Endothelial cell of umbilical vein (primary cell): ENCODE results near the gene MYOG. TPM values are rescaled to one million over a fixed set of nuclear protein-coding genes. Genes with fewer than 3 reads are reported as not detected.

Experiments used
- BruUV-seq: library from RNA; stranded (reverse); fragments of 400-500 nt; replicated peaks from 2 replicates; lab custom pipeline; 2021; lab: Mats Ljungman, UMichigan
- CTCF ChIA-PET: fragments of 300-600, 350-600 bp; sonication (Branson Sonifier 250); formaldehyde crosslinking; loops from one replicate; lab custom pipeline; 2021; ENCODE audit warnings: antibody characterized with exemption, inconsistent platforms; lab: Charles Lee
- POLR2A ChIA-PET: fragments of 300-600, 350-600 bp; sonication (Branson Sonifier 250); formaldehyde crosslinking; loops from one replicate; lab custom pipeline; 2021; ENCODE audit warnings: antibody characterized with exemption, inconsistent platforms; lab: Charles Lee
- DNase-seq: peaks from one replicate; pipeline ENCODE4 v3.0.0-alpha.2; 2011; ENCODE audit warnings: low read depth, low spot score
- FAIRE-seq: peaks from 2 replicates; lab custom pipeline; 2011; peaks lifted over from hg19 to GRCh38; lab: Jason Lieb, UNC
- H2AFZ ChIP-seq: 2 replicates; pipeline ENCODE4 v1.6.0; 2012; ENCODE audit warnings: low read depth, low read length, control low read depth, inconsistent platforms
- H3K27ac ChIP-seq: 2 replicates; pipeline ENCODE4 v1.5.1; 2011; ENCODE audit warnings: low read depth, mild to moderate bottlenecking, control low read depth, low read length, moderate library complexity; ENCODE audit not compliant: insufficient read depth
- H3K27me3 ChIP-seq, 2 experiments: 2 replicates each; pipeline versions ENCODE4 v1.6.0 to v1.6.1; 2011; ENCODE audit warnings: low read length in 2 of 2, mixed read lengths in 1 of 2; ENCODE audit not compliant: control insufficient read depth in 2 of 2, insufficient read depth in 2 of 2
- H3K36me3 ChIP-seq, 2 experiments: 2 replicates in 1 of 2; 3 replicates in 1 of 2; pipeline ENCODE4 v1.5.1; 2011; ENCODE audit warnings: low read length in 2 of 2, mild to moderate bottlenecking in 1 of 2, moderate library complexity in 1 of 2; ENCODE audit not compliant: control insufficient read depth in 2 of 2, insufficient read depth in 2 of 2; ENCODE audit errors: extremely low read depth in 1 of 2
- H3K4me1 ChIP-seq: 3 replicates; pipeline ENCODE4 v1.5.1; 2011; ENCODE audit warnings: mild to moderate bottlenecking, low read length; ENCODE audit not compliant: control insufficient read depth, insufficient read depth; ENCODE audit errors: extremely low read depth
- H3K4me2 ChIP-seq: 2 replicates; pipeline ENCODE4 v1.6.1; 2011; ENCODE audit warnings: low read length, control low read depth, mixed read lengths; ENCODE audit not compliant: insufficient read depth
- H3K4me3 ChIP-seq, 3 experiments: fragments of 200-600 bp in 1 of 3; sonication (generic), shearing (Covaris generic) in 1 of 3; replicated peaks in 1 of 3; 2 replicates each; pipeline ENCODE4 v1.5.1; 2011 to 2016; ENCODE audit warnings: control low read depth in 3 of 3, low read length in 3 of 3, mild to moderate bottlenecking in 2 of 3, inconsistent platforms in 1 of 3, low read depth in 1 of 3, moderate library complexity in 1 of 3; ENCODE audit not compliant: insufficient read depth in 1 of 3
- H3K79me2 ChIP-seq: 2 replicates; pipeline ENCODE4 v1.6.0; 2012; ENCODE audit warnings: low read length, inconsistent platforms; ENCODE audit not compliant: control insufficient read depth, insufficient read depth
- H3K9ac ChIP-seq: replicated peaks from 2 replicates; pipeline ENCODE3; 2011; ENCODE audit warnings: low read length, control low read depth; ENCODE audit not compliant: insufficient read depth; ENCODE audit errors: extremely low read depth
- H3K9me1 ChIP-seq: replicated peaks from 3 replicates; pipeline ENCODE4 v1.6.0; 2011; ENCODE audit warnings: mild to moderate bottlenecking, low read length; ENCODE audit not compliant: control insufficient read depth, insufficient read depth; ENCODE audit errors: extremely low read depth
- H3K9me3 ChIP-seq: replicated peaks from 2 replicates; pipeline ENCODE4 v1.5.1; 2012; ENCODE audit warnings: low read length, inconsistent platforms; ENCODE audit not compliant: control insufficient read depth, insufficient read depth
- H4K20me1 ChIP-seq: replicated peaks from 2 replicates; pipeline ENCODE3; 2011; ENCODE audit warnings: mild to moderate bottlenecking, low read length; ENCODE audit not compliant: control insufficient read depth, insufficient read depth; ENCODE audit errors: extremely low read depth
- EZH2 ChIP-seq: IDR thresholded peaks from 2 replicates; pipeline ENCODE4 v1.6.1; 2012; ENCODE audit warnings: borderline replicate concordance, low read depth, mild to moderate bottlenecking, moderate library complexity, low read length, inconsistent platforms; ENCODE audit not compliant: severe bottlenecking
- FOS ChIP-seq: IDR thresholded peaks from 2 replicates; pipeline ENCODE4 v1.6.1; 2011; ENCODE audit warnings: mild to moderate bottlenecking, low read length, moderate library complexity, borderline replicate concordance; ENCODE audit not compliant: insufficient read depth
- GATA2 ChIP-seq: IDR thresholded peaks from 2 replicates; pipeline ENCODE4 v1.7.0; 2011; ENCODE audit warnings: low read depth, mild to moderate bottlenecking, moderate library complexity, mixed read lengths, low read length; ENCODE audit not compliant: insufficient read length, insufficient read depth
- JUN ChIP-seq: IDR thresholded peaks from 2 replicates; pipeline ENCODE4 v1.6.1; 2011; ENCODE audit warnings: borderline replicate concordance, low read depth; ENCODE audit not compliant: insufficient read length, insufficient read depth
- MYC ChIP-seq: IDR thresholded peaks from one replicate; pipeline ENCODE4 v1.6.1; 2011; ENCODE audit warnings: mild to moderate bottlenecking, low read depth, low read length
- POLR2A ChIP-seq: IDR thresholded peaks from 2 replicates; pipeline ENCODE4 v1.6.1; 2012; ENCODE audit warnings: low read depth, mild to moderate bottlenecking, control low read depth, low read length
- POLR2AphosphoS5 ChIP-seq: IDR thresholded peaks from 2 replicates; pipeline ENCODE4 v1.6.1; 2012; ENCODE audit warnings: low read depth, mild to moderate bottlenecking, control low read depth, low read length, moderate library complexity; ENCODE audit not compliant: insufficient read depth
- dilution Hi-C: fragments of 300-500 bp; cut with MboI; formaldehyde crosslinking; loops from one replicate; pipeline ENCODE4 v1.15.0; 2019; ENCODE audit warnings: low sequenced_read_pairs; ENCODE audit not compliant: extremely low pct_ligation_motif_present
- intact Hi-C: fragments of 100-400 bp; cut with micrococcal nuclease; formaldehyde crosslinking; loops from one replicate; pipeline ENCODE4 v1.10.0; 2022
- polyA plus RNA-seq, 4 experiments: library from polyadenylated mRNA; depleted of rRNA in 3 of 4; stranded (reverse) in 3 of 4; unstranded in 1 of 4; fragments of >200 nt; gene quantifications; 2 replicates each; pipeline versions ENCODE4 v1.2.1 to v1.2.3, GENCODE V29; 2011 to 2012; ENCODE audit warnings: missing spikeins in 1 of 4
- total RNA-seq: library from RNA; stranded (reverse); gene quantifications from 2 replicates; pipeline ENCODE4 v1.2.3, GENCODE V29; 2021
- TF ChIP-seq, protein P1 (sequence below), 2 donors: IDR thresholded peaks; 1 replicate in 1 of 2; 2 replicates in 1 of 2; pipeline ENCODE4 v1.5.1; 2011; ENCODE audit warnings: low read length in 2 of 2, mild to moderate bottlenecking in 2 of 2, moderate library complexity in 2 of 2, control low read depth in 1 of 2, inconsistent platforms in 1 of 2, low read depth in 1 of 2; ENCODE audit not compliant: insufficient read depth in 1 of 2; ENCODE audit errors: extremely low read depth in 1 of 2
- TF ChIP-seq, protein P2 (sequence below): IDR thresholded peaks from 2 replicates; pipeline ENCODE4 v1.6.1; 2011; ENCODE audit not compliant: insufficient read depth, insufficient read length

MYOG gene
- total and polyA plus RNA-seq, 2 donors (not counting 3 experiments of a cell fraction or from before 2014, with no cell fraction given) = not detected

DNA sequence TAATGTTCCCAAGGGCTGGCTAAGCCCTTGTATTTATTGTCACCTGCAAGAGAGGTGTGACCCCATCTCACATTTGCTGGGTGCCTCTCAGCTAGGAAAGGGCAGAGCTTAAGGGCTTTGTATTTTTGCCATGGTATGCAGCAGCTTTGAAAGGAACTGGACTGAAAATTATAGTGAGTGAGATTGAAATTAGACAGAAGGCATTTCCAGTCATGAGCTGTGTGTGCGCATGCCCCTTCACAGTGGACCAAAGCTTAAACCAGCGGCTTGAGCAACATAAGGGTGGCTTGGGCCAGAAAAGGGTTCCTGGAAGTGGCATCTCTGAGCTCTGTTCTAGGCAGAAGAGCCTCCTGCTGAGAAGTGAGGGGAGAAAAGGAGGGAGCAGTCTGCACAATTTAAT is 19.8 kb downstream of the MYOG start:
- H3K4me3 ChIP-seq = no peak overlapping the region
- H2AFZ ChIP-seq = no peak overlapping the region
- no peak overlapping the region for H3K4me2 ChIP-seq
- no peaks in the 10 kb centered on the region for H3K9me3 ChIP-seq
- H3K9me1 ChIP-seq = no peaks in the 10 kb centered on the region
- H4K20me1 ChIP-seq = no peaks in the 10 kb centered on the region
- no peaks in the 10 kb centered on the region for H3K79me2 ChIP-seq
- DNase-seq (no peak), FAIRE-seq (no peak)
- no peaks in the 10 kb centered on the region for H3K36me3 ChIP-seq
- no peaks in the 10 kb centered on the region for H3K4me1 ChIP-seq
- no peak for TF ChIP-seq GATA2
- TF ChIP-seq, protein P1, sequence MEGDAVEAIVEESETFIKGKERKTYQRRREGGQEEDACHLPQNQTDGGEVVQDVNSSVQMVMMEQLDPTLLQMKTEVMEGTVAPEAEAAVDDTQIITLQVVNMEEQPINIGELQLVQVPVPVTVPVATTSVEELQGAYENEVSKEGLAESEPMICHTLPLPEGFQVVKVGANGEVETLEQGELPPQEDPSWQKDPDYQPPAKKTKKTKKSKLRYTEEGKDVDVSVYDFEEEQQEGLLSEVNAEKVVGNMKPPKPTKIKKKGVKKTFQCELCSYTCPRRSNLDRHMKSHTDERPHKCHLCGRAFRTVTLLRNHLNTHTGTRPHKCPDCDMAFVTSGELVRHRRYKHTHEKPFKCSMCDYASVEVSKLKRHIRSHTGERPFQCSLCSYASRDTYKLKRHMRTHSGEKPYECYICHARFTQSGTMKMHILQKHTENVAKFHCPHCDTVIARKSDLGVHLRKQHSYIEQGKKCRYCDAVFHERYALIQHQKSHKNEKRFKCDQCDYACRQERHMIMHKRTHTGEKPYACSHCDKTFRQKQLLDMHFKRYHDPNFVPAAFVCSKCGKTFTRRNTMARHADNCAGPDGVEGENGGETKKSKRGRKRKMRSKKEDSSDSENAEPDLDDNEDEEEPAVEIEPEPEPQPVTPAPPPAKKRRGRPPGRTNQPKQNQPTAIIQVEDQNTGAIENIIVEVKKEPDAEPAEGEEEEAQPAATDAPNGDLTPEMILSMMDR (IDR thresholded peaks at IDR 0.05; ENCODE audit: extremely low read depth in 1 of 2, insufficient read depth in 1 of 2, low read depth in 1 of 2, low read length in 2 of 2) = no peak
- TF ChIP-seq POLR2A = no peak
- H3K27me3 ChIP-seq = peaks cover 3 to 7% of the 10 kb centered on the region in 2 experiments
- BruUV-seq = no TSS peak
- H3K27ac ChIP-seq = no peak overlapping the region
- CTCF ChIA-PET = interaction anchor here (0.7 to 2.5 kb wide), 7 partner anchors 11 to 1742 kb away, joined by 3 to 10 read pairs (median 5); no protein-coding TSS in a partner anchor
- intact Hi-C loops = no loop called here
- dilution Hi-C loops = no loop called here
- no peak overlapping the region for H3K9ac ChIP-seq
- POLR2A ChIA-PET = no interaction called here

DNA sequence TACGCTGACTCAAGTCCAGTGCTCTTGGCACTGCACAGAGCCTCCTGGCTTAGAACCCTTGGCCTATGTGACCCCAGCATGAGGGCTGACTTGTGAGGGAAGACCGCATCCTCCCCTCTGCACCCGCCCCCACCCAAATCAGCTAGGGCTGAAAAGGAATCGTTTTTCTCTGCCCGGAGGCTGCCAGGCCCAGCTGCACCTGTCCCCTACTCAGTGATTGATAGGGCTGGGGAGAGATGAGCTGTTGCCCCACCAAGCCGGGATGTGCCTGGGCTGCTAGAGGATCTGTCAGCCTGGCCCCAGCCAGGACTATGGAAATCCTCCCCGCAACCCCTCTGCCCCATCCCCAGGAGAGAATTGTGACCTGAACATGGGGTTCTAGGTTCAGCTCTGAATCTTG is 20.6 kb downstream of the MYOG start:
- CTCF ChIA-PET = interaction anchor here (1.5 to 2.5 kb wide), 4 partner anchors 10 to 202 kb away, joined by 5 to 10 read pairs (median 6); no protein-coding TSS in a partner anchor
- FAIRE-seq (no peak), DNase-seq (no peak)
- Histone ChIP-seq H3K27me3 (peaks cover 3 to 7% of the 10 kb centered on the region in 2 experiments), H3K9me3 (no peaks in the 10 kb centered on the region), H3K9ac (no peak overlapping the region), H3K4me1 (no peaks in the 10 kb centered on the region), H3K79me2 (no peaks in the 10 kb centered on the region), H4K20me1 (no peaks in the 10 kb centered on the region), H3K9me1 (no peaks in the 10 kb centered on the region), H3K4me2 (no peak overlapping the region), H3K27ac (no peak overlapping the region), H2AFZ (no peak overlapping the region), H3K4me3 (no peak overlapping the region), H3K36me3 (no peaks in the 10 kb centered on the region)
- POLR2A ChIA-PET = no interaction called here
- TF ChIP-seq POLR2A = no peak
- TF ChIP-seq, protein P1 (IDR thresholded peaks at IDR 0.05; ENCODE audit: extremely low read depth in 1 of 2, insufficient read depth in 1 of 2, low read depth in 1 of 2, low read length in 2 of 2) = no peak
- no peak for TF ChIP-seq FOS
- no peak for TF ChIP-seq GATA2
- no peak for TF ChIP-seq EZH2
- TF ChIP-seq MYC = no peak
- TF ChIP-seq JUN = no peak
- TF ChIP-seq, protein P2, sequence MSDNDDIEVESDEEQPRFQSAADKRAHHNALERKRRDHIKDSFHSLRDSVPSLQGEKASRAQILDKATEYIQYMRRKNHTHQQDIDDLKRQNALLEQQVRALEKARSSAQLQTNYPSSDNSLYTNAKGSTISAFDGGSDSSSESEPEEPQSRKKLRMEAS = no peak
- no peak for TF ChIP-seq POLR2AphosphoS5
- BruUV-seq = no TSS peak
- intact Hi-C loops = no loop called here
- dilution Hi-C loops = no loop called here
